Measurements from ENCODE around the gene ANGPTL4.

DNA sequence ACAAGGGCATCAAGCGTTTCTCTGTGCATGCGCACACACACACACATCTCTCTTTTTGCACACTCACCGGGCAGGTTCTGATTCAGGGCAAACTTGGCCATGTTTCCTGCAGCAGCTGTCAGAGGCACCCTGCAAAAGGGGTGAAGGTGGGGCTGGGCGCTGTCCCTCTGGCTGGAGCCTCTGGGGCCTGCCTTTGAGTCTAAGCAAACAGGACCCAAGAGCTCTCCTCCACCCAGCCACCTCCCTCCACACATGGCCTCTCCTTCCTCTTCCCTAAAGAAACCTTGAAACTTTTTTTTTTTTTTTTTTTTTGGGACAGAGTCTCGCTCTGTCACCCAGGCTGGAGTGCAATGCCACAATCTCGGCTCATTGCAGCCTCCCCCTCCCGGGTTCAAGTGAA is 26.2 kb upstream of the ANGPTL4 start:
- TF ChIP-seq YY1 (IDR thresholded peaks at IDR 0.05; ENCODE audit: insufficient read depth, insufficient read length): no peak
- TF ChIP-seq ZNF274 (IDR thresholded peaks at IDR 0.05; ENCODE audit: low read depth, low read length): no peak
- TF ChIP-seq SUZ12 (IDR thresholded peaks at IDR 0.05; ENCODE audit: extremely low read depth, insufficient read depth, insufficient read length): no peak
